Activated CD8-positive, alpha-beta memory T cell treated with anti-CD3 and anti-CD28 coated beads, Interleukin-2, amount 50 U/mL, for 24 hours (primary cell): Measurements from ENCODE around the gene ANXA2.
"Not testable (repeated sequence)": the region's sequence is repeated elsewhere in the genome, so short reads cannot be mapped to it uniquely, and the experiment has no call there.

Source experiments
- DNase-seq: peaks from one replicate; pipeline ENCODE4 v3.0.0-alpha.2; 2020; ENCODE audit errors: extremely low read depth

Gene ANXA2

GRCh38 chr15:60370105-60370868, 27.5 kb downstream of the ANXA2 start:
- DNase-seq: no peak

- DNase-seq: no peak
These were observed 28.1 kb downstream of the ANXA2 start for GRCh38 chr15:60369696-60370095.

DNA sequence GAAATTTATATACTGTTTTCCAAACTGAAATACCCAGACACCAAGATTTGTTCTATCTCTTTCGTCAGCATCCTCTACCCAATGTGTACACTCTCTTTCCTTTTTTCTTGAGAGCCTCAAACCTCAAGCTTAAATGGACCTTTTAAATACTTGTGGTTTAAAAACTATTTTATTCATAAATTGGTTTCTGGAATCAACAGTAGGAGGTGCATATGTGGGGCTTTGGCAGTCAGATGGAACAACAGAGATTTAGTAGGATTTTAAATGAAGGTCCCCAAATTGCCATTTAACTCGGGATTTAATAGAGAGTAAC, 33.2 kb downstream of the ANXA2 start:
- DNase-seq: no peak

- DNase-seq: no peak
These were observed 33.7 kb downstream of the ANXA2 start for GRCh38 chr15:60363903-60364611.

DNA sequence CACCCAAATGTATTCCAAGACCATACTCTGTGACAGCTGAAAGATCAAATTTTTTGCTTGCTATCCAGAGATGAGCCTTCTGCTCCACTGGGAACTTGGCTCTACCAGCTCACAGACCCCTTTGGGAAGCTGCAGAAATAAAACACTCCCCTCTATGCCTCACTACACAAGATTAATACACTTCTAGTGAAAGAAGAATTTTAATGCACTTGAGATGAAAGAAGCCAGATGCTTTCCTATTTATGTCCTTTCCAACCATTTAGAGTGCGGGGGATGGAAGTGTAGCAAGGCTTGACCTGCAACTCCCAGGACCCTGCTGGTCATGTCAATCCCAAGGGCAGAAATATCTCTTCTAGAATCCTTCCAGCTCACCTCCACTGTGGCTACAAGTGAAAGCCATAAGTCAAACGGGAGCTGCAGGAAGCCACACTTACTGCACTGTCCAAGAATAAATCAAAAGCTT, 34.7 kb downstream of the ANXA2 start:
- no peak for DNase-seq

- peak; percentile 31 for DNase-seq
These were observed 35.3 kb downstream of the ANXA2 start for GRCh38 chr15:60362321-60363086.

GRCh38 chr15:60359738-60360137, 38.0 kb downstream of the ANXA2 start:
- not testable (repeated sequence) for DNase-seq

- DNase-seq: no peak
These were observed 38.7 kb downstream of the ANXA2 start for GRCh38 chr15:60358935-60359682.

DNA sequence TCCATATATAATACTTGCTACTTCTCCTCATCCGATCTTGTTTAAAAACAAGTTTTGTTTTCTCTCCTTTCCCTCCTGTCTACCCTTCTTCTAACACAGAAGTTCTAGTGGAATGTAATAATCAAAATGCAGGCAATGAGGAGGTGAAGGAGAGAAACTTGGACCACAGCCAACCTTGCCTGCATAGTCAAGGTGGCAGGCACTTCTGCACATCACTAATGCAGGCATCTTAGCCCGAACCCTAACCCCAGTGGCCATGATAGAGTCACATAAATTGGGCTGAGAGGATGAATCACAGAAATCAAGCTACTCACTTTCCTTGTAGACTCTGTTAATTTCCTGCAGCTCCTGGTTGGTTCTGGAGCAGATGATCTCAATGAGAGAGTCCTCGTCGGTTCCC, 41.0 kb downstream of the ANXA2 start:
- DNase-seq: no peak

GRCh38 chr15:60355148-60355857, 42.5 kb downstream of the ANXA2 start:
- DNase-seq: no peak

GRCh38 chr15:60353245-60353920, 44.4 kb downstream of the ANXA2 start:
- no peak for DNase-seq

DNA sequence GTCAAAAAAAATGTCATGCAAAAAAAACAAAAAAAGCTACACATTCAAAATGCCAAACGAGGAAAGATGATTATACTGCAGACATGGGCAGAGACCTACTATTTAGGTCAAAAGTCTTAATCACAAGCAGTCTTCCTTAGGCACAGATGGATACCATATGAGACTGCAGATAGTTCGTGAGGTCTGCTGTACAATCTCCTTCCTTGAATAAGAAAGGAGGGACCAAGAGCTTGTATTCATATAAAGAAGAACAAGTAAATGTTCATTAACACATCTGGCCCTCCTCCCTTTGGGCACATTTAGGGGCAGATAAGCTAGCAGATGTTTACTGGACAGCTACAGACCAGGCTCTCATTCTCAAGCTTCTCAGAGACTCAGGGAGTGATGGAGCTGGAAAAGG, 45.3 kb downstream of the ANXA2 start:
- no peak for DNase-seq

- no peak for DNase-seq
These were observed 46.7 kb downstream of the ANXA2 start for GRCh38 chr15:60351066-60351465.

DNA sequence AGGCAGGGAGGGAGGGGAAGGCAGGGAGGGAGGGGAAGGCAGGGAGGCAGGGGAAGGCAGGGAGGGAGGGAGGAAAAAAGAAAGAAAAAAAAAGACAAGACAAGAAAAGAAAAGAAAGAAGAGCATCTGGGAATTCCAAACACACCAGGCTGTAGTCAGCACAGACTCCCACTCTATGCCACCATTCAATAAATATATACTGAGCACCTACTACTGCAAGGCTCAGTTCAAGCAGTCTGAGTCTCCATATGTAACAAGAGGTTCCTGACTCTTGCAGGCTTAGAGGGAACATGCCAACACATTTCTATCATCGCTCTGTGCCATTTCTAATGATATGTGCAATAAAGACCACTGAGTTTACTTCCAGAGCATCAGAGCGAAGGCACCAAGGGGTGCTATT, 47.7 kb downstream of the ANXA2 start:
- no peak for DNase-seq

DNA sequence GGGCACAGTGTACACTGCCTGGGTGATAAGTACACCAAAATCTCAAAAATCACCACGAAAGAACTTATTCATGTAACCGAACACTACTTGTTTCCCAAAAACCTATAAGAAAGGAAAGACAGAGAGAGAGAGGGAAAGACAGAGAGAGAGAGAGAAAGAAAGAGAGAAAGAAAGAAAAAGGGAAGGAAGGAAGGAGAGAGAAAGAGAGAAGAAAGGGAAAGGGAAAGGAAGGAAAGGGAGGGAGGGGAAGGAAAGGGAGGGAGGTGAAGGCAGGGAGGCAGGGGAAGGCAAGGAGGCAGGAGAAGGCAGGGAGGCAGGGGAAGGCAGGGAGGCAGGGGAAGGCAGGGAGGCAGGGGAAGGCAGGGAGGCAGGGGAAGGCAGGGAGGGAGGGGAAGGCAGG, 48.2 kb downstream of the ANXA2 start:
- DNase-seq: no peak

DNA sequence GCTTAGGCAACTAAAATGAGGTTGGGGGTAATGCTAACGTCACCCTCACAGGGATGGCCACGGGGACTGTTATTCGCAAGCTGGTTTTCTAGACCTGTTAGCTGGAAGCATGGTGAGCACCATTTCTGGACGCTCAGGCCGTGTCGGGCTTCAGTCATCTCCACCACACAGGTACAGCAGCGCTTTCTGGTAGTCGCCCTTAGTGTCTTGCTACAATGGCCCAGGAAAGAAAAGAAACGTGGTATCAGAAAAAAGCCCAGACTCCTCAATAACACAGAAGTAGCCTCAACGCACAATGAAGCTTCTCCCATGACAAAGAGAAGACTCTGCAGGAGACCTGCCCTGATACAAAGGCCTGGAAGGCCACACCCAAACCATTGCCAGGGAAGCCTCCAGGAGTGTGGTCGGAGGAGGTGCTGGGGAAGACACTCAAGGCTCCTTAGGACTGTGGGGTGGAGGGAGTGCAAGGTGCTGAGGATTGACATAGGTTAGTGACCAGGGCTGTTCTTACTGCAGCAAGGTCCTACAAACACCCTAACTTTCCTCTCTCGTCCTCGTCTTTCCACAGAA, 50.2 kb downstream of the ANXA2 start:
- no peak for DNase-seq

DNA sequence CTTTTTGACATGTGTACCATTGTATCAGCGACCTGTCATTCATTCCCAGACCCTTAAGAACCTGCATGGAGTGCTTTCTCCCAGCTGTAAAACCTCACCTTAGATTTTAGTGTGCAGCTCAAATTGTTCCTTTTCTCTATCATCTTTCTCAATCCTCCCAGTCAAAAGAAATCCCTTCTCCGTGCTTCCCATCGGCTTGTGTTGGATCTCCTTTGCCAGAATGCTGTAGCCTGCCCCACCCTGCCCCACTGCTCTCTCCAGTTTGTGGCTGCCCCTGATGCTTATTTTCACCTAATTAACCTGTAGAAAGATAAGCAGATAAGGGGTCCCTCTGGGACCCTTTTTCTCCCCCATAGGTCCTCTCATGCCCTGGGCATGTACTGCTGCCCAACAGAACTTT, 51.1 kb downstream of the ANXA2 start:
- no peak for DNase-seq

DNA sequence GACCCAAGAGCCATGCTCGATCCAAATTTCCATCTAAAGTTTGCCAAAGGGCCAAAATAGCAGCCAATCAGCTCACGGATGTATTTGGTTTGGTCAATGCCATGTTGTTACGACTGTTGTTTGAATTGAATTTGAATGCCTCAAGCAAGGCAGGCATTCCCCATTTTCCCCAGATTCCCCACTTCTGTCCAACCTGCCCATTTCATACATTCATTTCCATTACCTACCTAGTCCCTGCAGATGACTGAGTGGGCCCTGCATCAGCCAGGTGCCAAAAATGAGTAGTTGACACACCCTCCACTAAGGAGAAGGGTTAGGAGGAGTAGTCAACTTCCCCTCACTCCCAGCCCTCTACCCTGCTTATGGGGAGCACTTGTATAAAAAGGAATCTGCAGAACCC, 51.7 kb downstream of the ANXA2 start:
- no peak for DNase-seq

DNA sequence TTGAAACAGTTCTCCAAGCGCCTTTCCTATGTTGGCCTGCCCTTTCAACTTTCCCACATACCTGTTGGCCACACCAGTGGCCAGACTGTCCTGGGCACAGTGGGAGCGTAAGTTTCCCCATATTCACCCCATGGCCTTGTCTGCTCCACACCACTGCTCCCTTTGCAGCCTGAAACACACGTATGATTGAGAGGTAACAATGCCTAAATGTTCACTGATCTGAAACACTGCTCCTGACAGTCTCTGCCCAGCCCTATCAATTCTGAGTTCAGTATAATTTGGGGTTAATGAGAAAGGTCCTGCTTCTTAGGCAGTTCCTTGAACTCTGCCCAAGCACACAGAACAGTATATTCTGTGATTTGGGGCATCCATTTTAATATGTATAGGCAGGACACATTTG, 52.2 kb downstream of the ANXA2 start:
- DNase-seq: no peak

GRCh38 chr15:60344987-60345386, 52.8 kb downstream of the ANXA2 start:
- no peak for DNase-seq
